Right lobe of liver (tissue), 6 donors: ENCODE results near the gene KNL1. TPM values are rescaled to one million over a fixed set of nuclear protein-coding genes. Genes with fewer than 3 reads are reported as not detected.

ENCODE experiments used
- ATAC-seq, 4 donors: fragments of 200-7000 bp; cut with Tn5 transposase; one replicate each; pipeline ENCODE4 v1.9.1; 2020; ENCODE audit warnings: mild to moderate bottlenecking in 4 of 4, moderate library complexity in 4 of 4
- DNase-seq, 3 donors: peaks; one replicate each; pipeline ENCODE4 v3.0.0-alpha.2; 2020
- H3K27ac ChIP-seq, 3 donors: fragments of 200-600 bp; one replicate each; pipeline ENCODE4 v1.8.0; 2022
- H3K27me3 ChIP-seq, 2 donors: fragments of 200-600 bp; one replicate each; pipeline ENCODE4 v1.8.0; 2022
- H3K36me3 ChIP-seq, 4 donors: fragments of 200-600 bp; sonication (generic) in 1 of 4; one replicate each; pipeline versions ENCODE4 v1.5.1 to v1.8.0; 2017 to 2022; ENCODE audit warnings: control low read depth in 1 of 4
- H3K4me1 ChIP-seq, 4 donors: fragments of 200-600 bp; sonication (generic) in 1 of 4; one replicate each; pipeline versions ENCODE4 v1.5.1 to v1.8.0; 2017 to 2022; ENCODE audit warnings: control low read depth in 1 of 4
- H3K4me3 ChIP-seq, 3 donors: fragments of 200-600 bp; one replicate each; pipeline ENCODE4 v1.8.0; 2022
- H3K9me3 ChIP-seq, 4 donors: fragments of 200-600 bp; sonication (generic) in 1 of 4; one replicate each; pipeline versions ENCODE4 v1.5.1 to v1.8.0; 2017 to 2022; ENCODE audit warnings: control low read depth in 1 of 4
- CTCF ChIP-seq, 4 donors: fragments of 200-600 bp in 3 of 4; fragments of 450-650 bp in 1 of 4; IDR thresholded peaks; one replicate each; pipeline versions ENCODE4 v1.5.1 to v1.8.0; 2016 to 2022; ENCODE audit warnings: antibody characterized with exemption in 4 of 4, mild to moderate bottlenecking in 2 of 4
- POLR2A ChIP-seq: fragments of 450-650 bp; IDR thresholded peaks from one replicate; pipeline ENCODE4 v1.6.1; 2017; ENCODE audit warnings: antibody characterized with exemption, mild to moderate bottlenecking
- WGBS: methylation state at CpG from one replicate; pipeline ENCODE4 v1.1.6; 2018; ENCODE audit warnings: low coverage, low lambda C conversion rate; ENCODE audit not compliant: insufficient coverage; ENCODE audit errors: missing lambda C conversion rate; 5-methylcytosine and 5-hydroxymethylcytosine counted together
- intact Hi-C, 2 donors: fragments of 100-400 bp; cut with DNase I; formaldehyde crosslinking; loops; one replicate each; pipeline versions ENCODE4 v1.11.2 to v1.14.1; 2022
- total RNA-seq, 6 experiments: library from RNA; depleted of rRNA in 2 of 6; stranded (reverse); fragments of >200 nt in 2 of 6; fragmentation: NEBNext Ultra II Directional in 3 of 6; extraction: Animal tissue kit (Norgen Biotek cat#: 25700) in 3 of 6; gene quantifications; one replicate each; pipeline versions ENCODE4 v1.1.0 to v1.2.4, GENCODE V29; 2016 to 2023
- donor health status: DM: no; HTN: yes; CAD: no.
- donor health status: DM: no; HTN: no; CAD: no.
- donor health status: DM: no; HTN: no; CAD: no.
- donor health status: DM: no; HTN: yes; CAD: no.
- donor health status: DM: no; HTN: yes; CAD: no.

Gene KNL1
- total RNA-seq, 6 experiments from 2014 or later, result 1.6 to 9.6 (median 3.6) TPM

DNA sequence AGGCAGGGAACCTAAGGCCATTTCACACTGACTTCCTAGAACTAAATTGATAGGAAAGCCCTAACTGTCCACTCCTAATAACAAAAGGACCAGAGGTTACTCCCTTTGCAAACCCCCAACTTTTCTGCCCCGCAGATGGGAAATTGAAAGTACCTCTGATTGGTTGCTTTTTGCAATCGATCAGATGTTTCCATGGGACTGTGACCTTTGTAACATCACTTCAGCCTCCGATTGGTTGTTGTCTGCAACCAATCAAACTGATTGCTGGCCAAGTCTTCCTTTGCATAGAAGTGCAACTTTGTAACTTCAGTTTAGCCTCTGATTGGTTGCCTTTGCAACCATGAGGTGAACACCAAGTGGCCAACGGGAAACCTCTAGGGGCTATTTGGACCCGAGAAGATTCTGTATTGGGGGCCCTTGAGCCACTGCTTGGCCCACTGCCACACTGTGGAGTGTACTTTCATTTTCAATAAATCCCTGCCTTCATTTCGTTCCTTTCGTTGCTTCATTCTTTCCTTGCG is 11.3 kb upstream of the KNL1 start:
- DNase-seq, result peak in 2 of 3 donors; percentile 52 to 85
- WGBS, result 25% methylated on average over 7 of the region's 8 CpGs
- H3K9me3 ChIP-seq, result no peaks in the 10 kb centered on the region
- H3K27ac ChIP-seq, result peak overlapping the region; percentile 63 to 82 (median 76)
- H3K27me3 ChIP-seq, result no peaks in the 10 kb centered on the region
- peak; percentile 92 to 95 (median 95) for ATAC-seq
- H3K4me3 ChIP-seq, result peak overlapping the region; percentile 33 to 62 (median 60)
- intact Hi-C loops, result no loop called here
- TF ChIP-seq CTCF (IDR thresholded peaks at IDR 0.05), result no peak
- TF ChIP-seq POLR2A, result peak; percentile 51
- H3K36me3 ChIP-seq, result no peaks in the 10 kb centered on the region
- no peaks in the 10 kb centered on the region for H3K4me1 ChIP-seq

- ATAC-seq (no peak), DNase-seq (no peak)
- Histone ChIP-seq H3K27ac (no peak overlapping the region), H3K4me3 (no peak overlapping the region), H3K27me3 (no peaks in the 10 kb centered on the region), H3K9me3 (no peaks in the 10 kb centered on the region), H3K36me3 (no peaks in the 10 kb centered on the region), H3K4me1 (no peaks in the 10 kb centered on the region)
- WGBS, result 40% methylated on average over 2 of the region's 2 CpGs
- intact Hi-C loops, result no loop called here
- TF ChIP-seq CTCF (IDR thresholded peaks at IDR 0.05) (no peak), POLR2A (no peak)
Measured at GRCh38 chr15:40584191-40584590, 9.9 kb upstream of the KNL1 start.

GRCh38 chr15:40590667-40591050 is 3.4 kb upstream of the KNL1 start:
- intact Hi-C loops, result no loop called here
- Histone ChIP-seq H3K36me3 (no peaks in the 10 kb centered on the region), H3K9me3 (no peaks in the 10 kb centered on the region), H3K27me3 (no peaks in the 10 kb centered on the region), H3K27ac (no peak overlapping the region), H3K4me3 (peak overlapping the region in 2 of 3 donors; percentile 27 to 41), H3K4me1 (peaks cover 0 to 9% (median 3%) of the 10 kb centered on the region in 4 donors)
- no peak for TF ChIP-seq CTCF (IDR thresholded peaks at IDR 0.05)
- no peak for TF ChIP-seq POLR2A
- ATAC-seq (no peak), DNase-seq (no peak)
- 58% methylated on average over 12 of the region's 12 CpGs for WGBS

GRCh38 chr15:40591389-40591788 is 2.7 kb upstream of the KNL1 start:
- Histone ChIP-seq H3K4me1 (peaks cover 0 to 9% (median 3%) of the 10 kb centered on the region in 4 donors), H3K4me3 (no peak overlapping the region), H3K27me3 (no peaks in the 10 kb centered on the region), H3K9me3 (no peaks in the 10 kb centered on the region), H3K36me3 (no peaks in the 10 kb centered on the region), H3K27ac (no peak overlapping the region)
- DNase-seq, result no peak
- no peak for TF ChIP-seq CTCF (IDR thresholded peaks at IDR 0.05)
- no peak for TF ChIP-seq POLR2A
- WGBS, result 76% methylated on average over 8 of the region's 8 CpGs
- intact Hi-C loops, result no loop called here
- no peak for ATAC-seq

DNA sequence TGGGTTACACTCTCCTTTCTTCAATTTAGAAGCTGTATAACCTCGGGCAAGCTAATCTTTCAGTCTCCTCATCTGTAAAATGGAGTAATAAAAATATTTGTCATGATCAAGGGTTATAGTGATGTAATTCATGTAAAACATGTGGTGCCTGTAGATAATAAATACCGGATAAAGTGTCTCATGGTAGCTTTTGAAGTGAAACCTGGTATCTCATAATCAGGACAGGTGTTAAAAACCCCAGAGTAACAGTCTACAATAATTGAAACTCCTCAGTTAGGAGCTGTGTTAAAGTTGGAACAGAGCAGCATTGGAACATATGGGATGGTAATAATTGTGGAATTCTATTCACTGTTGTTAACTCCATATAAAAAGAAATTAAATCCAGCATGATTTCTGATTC is 884 bp upstream of the KNL1 start:
- peaks cover 0 to 9% (median 3%) of the 10 kb centered on the region in 4 donors for H3K4me1 ChIP-seq
- no peaks in the 10 kb centered on the region for H3K36me3 ChIP-seq
- no peaks in the 10 kb centered on the region for H3K9me3 ChIP-seq
- no peak overlapping the region for H3K4me3 ChIP-seq
- H3K27ac ChIP-seq, result no peak overlapping the region
- intact Hi-C loops, result no loop called here
- 49% methylated on average over 2 of the region's 2 CpGs for WGBS
- TF ChIP-seq CTCF (IDR thresholded peaks at IDR 0.05), result no peak
- ATAC-seq, result no peak
- no peaks in the 10 kb centered on the region for H3K27me3 ChIP-seq
- DNase-seq, result no peak
